ENCODE results near the gene TNKS1BP1. TPM values are rescaled to one million over a fixed set of nuclear protein-coding genes. Genes with fewer than 3 reads are reported as not detected.

The TNKS1BP1 gene
- total RNA-seq, 4 donors from 2014 or later, result 74.3 to 122 (median 119) TPM

DNA sequence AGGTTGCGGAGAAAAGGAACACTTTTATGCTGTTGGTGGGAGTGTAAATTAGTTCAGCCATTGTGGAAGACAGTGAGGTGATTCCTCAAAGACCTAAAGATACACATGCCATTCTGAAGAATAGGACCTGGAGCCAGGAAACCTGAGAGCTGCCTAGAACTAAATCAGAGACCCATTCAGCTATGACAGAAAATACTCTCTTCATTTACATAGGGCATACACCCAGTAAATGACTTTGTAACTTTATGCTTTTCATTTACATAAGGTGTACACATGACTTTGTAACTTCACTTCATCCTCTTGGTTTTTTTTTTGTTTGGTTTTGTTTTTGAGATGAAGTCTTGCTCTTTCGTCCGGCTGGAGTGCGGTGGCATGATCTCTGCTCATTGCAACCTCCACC lies 62.6 kb downstream of the TNKS1BP1 start:
- WGBS, 2 donors (ENCODE audit: low coverage in 1 of 2), result 57 to 66% methylated on average over 4 of the region's 4 CpGs
- no peaks in the 10 kb centered on the region for H3K27me3 ChIP-seq
- intact Hi-C loops (cut with DNase I; ENCODE audit: low total_unique reads) (no loop called here), in situ Hi-C loops (cut with MboI; ENCODE audit: low pct_ligation_motif_present in 1 of 4, low pct_unique_long_range_greater_than_20kb in 1 of 4, low sequenced_read_pairs in 3 of 4) (loop anchor here in 1 of 4 donors (25.0 kb wide), 1 partner anchor 425 kb away; no protein-coding TSS in a partner anchor)
- H3K27ac ChIP-seq, result no peak overlapping the region
- H3K9me3 ChIP-seq, result peaks cover 0 to 9% of the 10 kb centered on the region in 2 donors
- TF ChIP-seq POLR2AphosphoS5 (IDR thresholded peaks at IDR 0.05) (no peak), POLR2A (IDR thresholded peaks at IDR 0.05) (no peak), EP300 (IDR thresholded peaks at IDR 0.05; ENCODE audit: low read depth) (no peak)
- TF ChIP-seq, protein P1, sequence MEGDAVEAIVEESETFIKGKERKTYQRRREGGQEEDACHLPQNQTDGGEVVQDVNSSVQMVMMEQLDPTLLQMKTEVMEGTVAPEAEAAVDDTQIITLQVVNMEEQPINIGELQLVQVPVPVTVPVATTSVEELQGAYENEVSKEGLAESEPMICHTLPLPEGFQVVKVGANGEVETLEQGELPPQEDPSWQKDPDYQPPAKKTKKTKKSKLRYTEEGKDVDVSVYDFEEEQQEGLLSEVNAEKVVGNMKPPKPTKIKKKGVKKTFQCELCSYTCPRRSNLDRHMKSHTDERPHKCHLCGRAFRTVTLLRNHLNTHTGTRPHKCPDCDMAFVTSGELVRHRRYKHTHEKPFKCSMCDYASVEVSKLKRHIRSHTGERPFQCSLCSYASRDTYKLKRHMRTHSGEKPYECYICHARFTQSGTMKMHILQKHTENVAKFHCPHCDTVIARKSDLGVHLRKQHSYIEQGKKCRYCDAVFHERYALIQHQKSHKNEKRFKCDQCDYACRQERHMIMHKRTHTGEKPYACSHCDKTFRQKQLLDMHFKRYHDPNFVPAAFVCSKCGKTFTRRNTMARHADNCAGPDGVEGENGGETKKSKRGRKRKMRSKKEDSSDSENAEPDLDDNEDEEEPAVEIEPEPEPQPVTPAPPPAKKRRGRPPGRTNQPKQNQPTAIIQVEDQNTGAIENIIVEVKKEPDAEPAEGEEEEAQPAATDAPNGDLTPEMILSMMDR (IDR thresholded peaks at IDR 0.05), result no peak
- H3K4me1 ChIP-seq, result no peaks in the 10 kb centered on the region
- no peaks in the 10 kb centered on the region for H3K36me3 ChIP-seq
- DNase-seq, result no peak
- H3K4me3 ChIP-seq, result no peak overlapping the region

DNA sequence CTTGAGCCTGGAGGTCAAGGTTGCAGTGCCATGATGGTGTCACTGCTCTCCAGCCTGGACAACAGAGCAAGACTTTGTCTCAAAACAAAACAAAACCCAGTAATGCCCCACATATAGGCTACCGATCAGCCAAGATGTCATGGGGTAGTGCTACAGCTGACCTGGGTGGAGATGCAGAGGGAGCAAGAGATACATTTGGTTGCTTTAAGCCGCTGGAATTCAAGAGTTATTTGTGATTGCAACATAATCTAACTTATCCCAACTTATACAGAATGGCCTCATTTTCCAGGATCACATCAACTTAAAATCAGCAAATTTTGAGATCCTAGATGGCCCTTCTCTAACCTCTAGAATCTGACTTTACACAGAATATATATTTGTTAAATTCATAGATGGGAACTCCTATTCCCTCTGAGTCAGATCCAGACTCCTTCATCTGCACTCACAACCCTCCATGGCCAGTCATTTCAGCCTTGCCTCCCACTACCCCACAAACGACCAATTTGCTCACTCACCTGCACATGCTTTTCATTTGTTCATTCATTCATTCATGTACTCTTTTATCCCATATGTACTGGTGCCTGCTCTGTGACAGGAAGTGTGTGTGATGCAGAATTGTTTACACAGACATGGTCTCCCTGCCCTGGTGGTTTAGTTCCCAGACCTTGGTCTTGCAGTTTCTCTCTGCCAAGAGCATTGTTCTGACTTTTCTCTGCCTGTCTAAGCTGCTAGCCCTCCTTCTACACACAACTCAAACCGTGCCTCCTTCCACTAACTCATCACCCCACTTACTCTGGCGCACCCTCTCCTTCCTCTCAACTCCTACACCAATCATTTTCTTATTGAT lies 63.6 kb downstream of the TNKS1BP1 start:
- in situ Hi-C loops (cut with MboI; ENCODE audit: low pct_ligation_motif_present in 1 of 4, low pct_unique_long_range_greater_than_20kb in 1 of 4, low sequenced_read_pairs in 3 of 4) (loop anchor here in 1 of 4 donors (25.0 kb wide), 1 partner anchor 424 kb away; no protein-coding TSS in a partner anchor), intact Hi-C loops (cut with DNase I; ENCODE audit: low total_unique reads) (no loop called here)
- 44 to 63% methylated on average over 3 to 5 of the region's 5 CpGs for WGBS, 2 donors (ENCODE audit: low coverage in 1 of 2)
- Histone ChIP-seq H3K27ac (no peak overlapping the region), H3K4me1 (no peaks in the 10 kb centered on the region), H3K4me3 (no peak overlapping the region), H3K9me3 (peaks cover 0 to 6% of the 10 kb centered on the region in 2 donors), H3K27me3 (no peaks in the 10 kb centered on the region), H3K36me3 (no peaks in the 10 kb centered on the region)
- DNase-seq, result no peak
- TF ChIP-seq POLR2A (IDR thresholded peaks at IDR 0.05), result no peak
- TF ChIP-seq, protein P1 (IDR thresholded peaks at IDR 0.05), result no peak
- no peak for TF ChIP-seq EP300 (IDR thresholded peaks at IDR 0.05; ENCODE audit: low read depth)
- TF ChIP-seq POLR2AphosphoS5 (IDR thresholded peaks at IDR 0.05), result no peak

DNA sequence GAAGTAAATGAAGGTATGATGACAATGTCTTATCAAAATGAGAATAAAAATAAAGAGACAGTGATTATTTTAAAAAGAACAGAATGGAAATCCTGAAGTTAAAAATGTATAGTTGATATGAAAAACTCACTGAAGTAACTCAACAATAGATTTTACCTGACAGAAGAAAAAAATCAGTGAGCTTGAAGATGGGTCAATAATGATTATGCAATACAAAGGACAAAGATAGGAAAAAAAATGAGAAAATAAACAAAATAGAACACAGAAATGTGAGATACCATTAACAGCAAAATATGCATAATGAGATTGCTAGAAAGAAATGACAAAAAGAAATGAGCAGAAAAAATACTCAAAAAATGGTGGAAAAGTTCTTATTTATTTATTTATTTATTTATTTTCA lies 68.6 kb downstream of the TNKS1BP1 start:
- no peaks in the 10 kb centered on the region for H3K9me3 ChIP-seq
- no peak overlapping the region for H3K4me3 ChIP-seq
- no peaks in the 10 kb centered on the region for H3K4me1 ChIP-seq
- no peak for DNase-seq
- no peaks in the 10 kb centered on the region for H3K36me3 ChIP-seq
- in situ Hi-C loops (cut with MboI; ENCODE audit: low pct_ligation_motif_present in 1 of 4, low pct_unique_long_range_greater_than_20kb in 1 of 4, low sequenced_read_pairs in 3 of 4), result loop anchor here in 2 of 4 donors (10.0 to 25.0 kb wide), 3 partner anchors 131 to 419 kb away; no protein-coding TSS in a partner anchor
- H3K27ac ChIP-seq, result no peak overlapping the region
- TF ChIP-seq POLR2AphosphoS5 (IDR thresholded peaks at IDR 0.05) (no peak), EP300 (IDR thresholded peaks at IDR 0.05; ENCODE audit: low read depth) (no peak), POLR2A (IDR thresholded peaks at IDR 0.05) (no peak)
- TF ChIP-seq, protein P1 (IDR thresholded peaks at IDR 0.05), result no peak
- intact Hi-C loops (cut with DNase I; ENCODE audit: low total_unique reads), result no loop called here
- no peaks in the 10 kb centered on the region for H3K27me3 ChIP-seq

DNA sequence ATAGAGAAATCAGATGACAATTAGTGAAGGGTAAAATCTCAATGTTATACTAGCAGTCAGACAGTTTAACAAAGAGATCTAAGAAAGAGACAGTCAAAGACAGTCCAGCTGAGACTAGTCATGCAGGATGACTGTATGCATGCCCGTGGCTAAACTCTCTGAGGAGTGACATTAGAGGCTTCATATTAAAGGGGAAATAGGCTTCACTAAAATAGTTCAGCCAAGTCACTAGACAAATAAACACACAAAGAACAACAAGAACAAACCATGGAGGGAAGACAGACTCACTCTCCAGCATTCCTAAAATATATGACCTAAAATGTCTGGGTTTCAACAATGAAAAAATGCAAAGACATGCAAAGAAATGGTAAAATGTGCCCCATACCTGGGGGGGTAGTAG lies 69.1 kb downstream of the TNKS1BP1 start:
- WGBS, 2 donors (ENCODE audit: low coverage in 1 of 2), result 38 to 48% methylated on average over 1 of the region's 1 CpG
- Histone ChIP-seq H3K36me3 (no peaks in the 10 kb centered on the region), H3K27me3 (no peaks in the 10 kb centered on the region), H3K4me1 (no peaks in the 10 kb centered on the region), H3K9me3 (no peaks in the 10 kb centered on the region), H3K4me3 (no peak overlapping the region), H3K27ac (no peak overlapping the region)
- in situ Hi-C loops (cut with MboI; ENCODE audit: low pct_ligation_motif_present in 1 of 4, low pct_unique_long_range_greater_than_20kb in 1 of 4, low sequenced_read_pairs in 3 of 4) (loop anchor here in 2 of 4 donors (10.0 to 25.0 kb wide), 3 partner anchors 131 to 418 kb away; no protein-coding TSS in a partner anchor), intact Hi-C loops (cut with DNase I; ENCODE audit: low total_unique reads) (no loop called here)
- DNase-seq, result no peak
- TF ChIP-seq EP300 (IDR thresholded peaks at IDR 0.05; ENCODE audit: low read depth) (no peak), POLR2A (IDR thresholded peaks at IDR 0.05) (no peak), POLR2AphosphoS5 (IDR thresholded peaks at IDR 0.05) (no peak)
- TF ChIP-seq, protein P1 (IDR thresholded peaks at IDR 0.05), result no peak

Measured in transverse colon (tissue), 4 donors.